Left ventricle myocardium inferior (tissue), 1 donor: ENCODE measurements around the gene TMEM163. TPM values are rescaled to one million over a fixed set of nuclear protein-coding genes. Genes with fewer than 3 reads are reported as not detected.

Experiments
- DNase-seq: peaks from one replicate; pipeline ENCODE4 v3.0.0-alpha.2; 2020
- H3K27ac ChIP-seq: fragments of 200-600 bp; replicated peaks from 2 replicates; pipeline ENCODE4 v1.8.0; 2021
- H3K27me3 ChIP-seq: fragments of 200-600 bp; 2 replicates; pipeline ENCODE4 v1.8.0; 2021; ENCODE audit warnings: low read depth
- H3K36me3 ChIP-seq: fragments of 200-600 bp; 2 replicates; pipeline ENCODE4 v1.8.0; 2021
- H3K4me1 ChIP-seq: fragments of 200-600 bp; 2 replicates; pipeline ENCODE4 v1.8.0; 2021
- H3K4me3 ChIP-seq: fragments of 200-600 bp; 2 replicates; pipeline ENCODE4 v1.8.0; 2021; ENCODE audit warnings: mild to moderate bottlenecking, moderate library complexity
- H3K9me3 ChIP-seq: fragments of 200-600 bp; replicated peaks from 2 replicates; pipeline ENCODE4 v1.8.0; 2021
- CTCF ChIP-seq: fragments of 200-600 bp; IDR thresholded peaks from 2 replicates; pipeline ENCODE4 v1.8.0; 2021; ENCODE audit warnings: antibody characterized with exemption, mild to moderate bottlenecking, borderline replicate concordance
- intact Hi-C: fragments of 100-400 bp; cut with micrococcal nuclease; formaldehyde crosslinking; loops from one replicate; pipeline ENCODE4 v1.11.0; 2022
- total RNA-seq: library from RNA; stranded (reverse); fragmentation: NEBNext Ultra II Directional; extraction: Animal tissue kit (Norgen Biotek cat#: 25700); gene quantifications from one replicate; pipeline ENCODE4 v1.2.1, GENCODE V29; 2021
- donor health status: DM: no; HTN: yes; CAD: no; lungs with severe emphysema.

The TMEM163 gene
- total RNA-seq, 1 donor from 2014 or later = 0.22 TPM

GRCh38 chr2:134504586-134505336 is 214.0 kb downstream of the TMEM163 start:
- no peak for DNase-seq
- no peak for TF ChIP-seq CTCF
- Histone ChIP-seq H3K27ac (no peak overlapping the region), H3K27me3 (peaks cover 4% of the 10 kb centered on the region), H3K36me3 (no peaks in the 10 kb centered on the region), H3K4me1 (no peaks in the 10 kb centered on the region), H3K4me3 (no peak overlapping the region), H3K9me3 (no peaks in the 10 kb centered on the region)
- intact Hi-C loops = no loop called here

- TF ChIP-seq CTCF = no peak
- no peak for DNase-seq
- Histone ChIP-seq H3K4me3 (no peak overlapping the region), H3K27ac (no peak overlapping the region), H3K4me1 (no peaks in the 10 kb centered on the region), H3K27me3 (peaks cover 4% of the 10 kb centered on the region), H3K9me3 (no peaks in the 10 kb centered on the region), H3K36me3 (no peaks in the 10 kb centered on the region)
- intact Hi-C loops = no loop called here
These were observed 216.7 kb downstream of the TMEM163 start for GRCh38 chr2:134502104-134502503.

GRCh38 chr2:134501476-134502091 is 217.2 kb downstream of the TMEM163 start:
- peaks cover 4% of the 10 kb centered on the region for H3K27me3 ChIP-seq
- H3K4me3 ChIP-seq = no peak overlapping the region
- H3K9me3 ChIP-seq = no peaks in the 10 kb centered on the region
- no peak for TF ChIP-seq CTCF
- H3K4me1 ChIP-seq = no peaks in the 10 kb centered on the region
- no peak overlapping the region for H3K27ac ChIP-seq
- no peak for DNase-seq
- intact Hi-C loops = no loop called here
- H3K36me3 ChIP-seq = no peaks in the 10 kb centered on the region

- Histone ChIP-seq H3K4me3 (no peak overlapping the region), H3K27me3 (peaks cover 4% of the 10 kb centered on the region), H3K4me1 (no peaks in the 10 kb centered on the region), H3K27ac (no peak overlapping the region), H3K36me3 (no peaks in the 10 kb centered on the region), H3K9me3 (no peaks in the 10 kb centered on the region)
- DNase-seq = no peak
- TF ChIP-seq CTCF = no peak
- intact Hi-C loops = no loop called here
These were observed 218.4 kb downstream of the TMEM163 start for GRCh38 chr2:134500211-134500935.

- no peaks in the 10 kb centered on the region for H3K27me3 ChIP-seq
- no peaks in the 10 kb centered on the region for H3K36me3 ChIP-seq
- H3K4me1 ChIP-seq = peaks cover under 1% of the 10 kb centered on the region
- H3K4me3 ChIP-seq = no peak overlapping the region
- TF ChIP-seq CTCF = no peak
- DNase-seq = no peak
- intact Hi-C loops = no loop called here
- no peaks in the 10 kb centered on the region for H3K9me3 ChIP-seq
- no peak overlapping the region for H3K27ac ChIP-seq
These were observed 219.4 kb downstream of the TMEM163 start for GRCh38 chr2:134499307-134499926.
